ENCODE data around the gene TNS3.
"Not testable (repeated sequence)": the region's sequence is repeated elsewhere in the genome, so short reads cannot be mapped to it uniquely, and the experiment has no call there.

TNS3 gene

DNA sequence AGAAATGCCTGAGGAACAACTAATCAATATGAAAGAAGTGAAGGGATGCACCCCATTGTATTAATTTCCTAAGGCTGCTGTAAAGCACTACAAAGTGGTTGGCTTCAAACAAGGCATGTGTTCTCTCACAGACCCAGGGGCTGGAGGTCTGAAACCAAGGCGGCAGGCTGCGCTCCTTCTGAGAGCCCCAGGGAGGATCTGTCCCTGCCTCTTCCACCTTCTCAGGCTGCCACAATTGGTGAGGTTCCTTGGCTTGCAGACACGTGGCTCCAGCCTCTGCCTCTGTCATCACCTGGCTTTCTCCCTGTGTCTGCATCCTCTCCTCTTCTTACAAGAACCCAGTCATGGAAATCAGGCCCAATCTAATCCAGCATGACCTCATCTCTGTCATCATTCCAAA is 110.1 kb downstream of the TNS3 start:
- Histone ChIP-seq H3K4me1 (ENCODE audit: control insufficient read depth, low read depth, low read length) (peaks cover 14% of the 10 kb centered on the region), H3K4me3 (ENCODE audit: low read length) (no peak overlapping the region), H3K27ac (ENCODE audit: low read length) (no peak overlapping the region)

DNA sequence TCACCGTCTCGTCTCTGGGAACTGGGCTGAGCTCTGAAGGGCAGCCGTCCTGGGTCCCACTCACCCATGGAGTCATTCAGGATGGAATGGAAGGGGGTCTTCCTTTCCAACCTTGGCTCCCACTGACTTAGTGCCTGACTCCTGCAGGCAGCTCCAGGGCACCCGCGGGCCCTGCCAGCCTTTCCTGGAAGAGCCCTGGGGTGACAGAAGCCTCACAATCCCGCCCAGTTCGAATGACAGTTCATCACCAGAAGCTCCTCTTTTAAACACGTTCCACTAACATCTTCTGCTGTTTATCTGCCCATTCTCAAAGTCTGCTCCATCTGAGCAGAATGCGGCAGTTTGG is 110.6 kb downstream of the TNS3 start:
- no peak overlapping the region for H3K27ac ChIP-seq (ENCODE audit: low read length)
- H3K9me3 ChIP-seq (ENCODE audit: control insufficient read depth, low read depth, low read length): no peaks in the 10 kb centered on the region
- peaks cover 14% of the 10 kb centered on the region for H3K4me1 ChIP-seq (ENCODE audit: control insufficient read depth, low read depth, low read length)
- H3K27me3 ChIP-seq (ENCODE audit: control insufficient read depth, insufficient read depth, low read length): no peaks in the 10 kb centered on the region
- H3K4me3 ChIP-seq (ENCODE audit: low read length): no peak overlapping the region
- H3K9ac ChIP-seq (ENCODE audit: low read length): no peak overlapping the region
- no peaks in the 10 kb centered on the region for H3K36me3 ChIP-seq (ENCODE audit: control insufficient read depth, low read depth, low read length)

More for the DNA sequence above, 110.1 kb downstream of the TNS3 start:
- H3K36me3 ChIP-seq (ENCODE audit: control insufficient read depth, low read depth, low read length): no peaks in the 10 kb centered on the region
- H3K9me3 ChIP-seq (ENCODE audit: control insufficient read depth, low read depth, low read length): no peaks in the 10 kb centered on the region
- no peak overlapping the region for H3K9ac ChIP-seq (ENCODE audit: low read length)
- no peaks in the 10 kb centered on the region for H3K27me3 ChIP-seq (ENCODE audit: control insufficient read depth, insufficient read depth, low read length)

- no peaks in the 10 kb centered on the region for H3K36me3 ChIP-seq (ENCODE audit: control insufficient read depth, low read depth, low read length)
- H3K4me3 ChIP-seq (ENCODE audit: low read length): no peak overlapping the region
- H3K27me3 ChIP-seq (ENCODE audit: control insufficient read depth, insufficient read depth, low read length): no peaks in the 10 kb centered on the region
- no peaks in the 10 kb centered on the region for H3K9me3 ChIP-seq (ENCODE audit: control insufficient read depth, low read depth, low read length)
- H3K4me1 ChIP-seq (ENCODE audit: control insufficient read depth, low read depth, low read length): peaks cover 14% of the 10 kb centered on the region
- no peak overlapping the region for H3K9ac ChIP-seq (ENCODE audit: low read length)
- no peak overlapping the region for H3K27ac ChIP-seq (ENCODE audit: low read length)
These were observed 111.1 kb downstream of the TNS3 start for GRCh38 chr7:47470567-47471357.

DNA sequence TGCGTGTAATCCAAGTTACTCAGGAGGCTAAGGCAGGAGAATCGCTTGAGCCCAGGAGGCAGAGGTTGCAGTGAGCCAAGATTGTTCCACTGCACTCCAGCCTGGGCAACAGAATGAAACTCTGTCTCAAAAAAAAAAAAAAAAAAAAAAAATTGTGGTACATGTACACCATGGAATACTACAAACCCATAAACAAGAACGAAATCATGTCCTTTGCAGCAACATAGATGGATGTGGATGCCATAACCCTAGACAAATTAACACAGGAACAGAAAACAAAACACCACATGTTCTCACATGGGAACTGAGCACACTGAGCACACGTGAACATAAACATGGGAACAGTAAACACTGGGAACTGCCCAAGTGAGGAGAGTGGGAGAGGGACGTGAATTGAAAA is 112.1 kb downstream of the TNS3 start:
- H3K27me3 ChIP-seq (ENCODE audit: control insufficient read depth, insufficient read depth, low read length); H3K9me3 ChIP-seq (ENCODE audit: control insufficient read depth, low read depth, low read length); H3K9ac ChIP-seq (ENCODE audit: low read length); H3K36me3 ChIP-seq (ENCODE audit: control insufficient read depth, low read depth, low read length); H3K4me3 ChIP-seq (ENCODE audit: low read length); H3K27ac ChIP-seq (ENCODE audit: low read length): not testable (repeated sequence)
- H3K4me1 ChIP-seq (ENCODE audit: control insufficient read depth, low read depth, low read length): peaks cover 14% of the 10 kb centered on the region

DNA sequence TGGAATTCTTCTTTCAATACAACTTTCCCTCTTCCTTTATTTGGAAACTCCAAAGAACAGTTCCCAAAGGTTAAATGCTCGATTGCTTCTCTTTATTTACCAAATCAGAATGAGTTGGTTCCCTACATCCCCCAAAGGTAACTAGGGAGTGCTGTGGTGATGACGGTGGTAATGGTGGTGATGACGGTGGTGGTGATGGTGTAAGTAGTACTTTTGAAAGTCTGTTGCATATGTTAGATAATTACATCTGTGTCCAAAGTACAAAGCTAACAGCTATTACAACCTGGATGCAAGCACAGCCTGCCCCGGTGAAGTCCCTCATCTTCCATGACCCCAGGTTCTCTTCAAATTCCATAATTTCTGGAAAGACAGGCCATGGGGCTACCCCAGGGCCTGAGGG is 115.1 kb downstream of the TNS3 start:
- Histone ChIP-seq H3K27me3 (ENCODE audit: control insufficient read depth, insufficient read depth, low read length) (no peaks in the 10 kb centered on the region), H3K9me3 (ENCODE audit: control insufficient read depth, low read depth, low read length) (no peaks in the 10 kb centered on the region), H3K27ac (ENCODE audit: low read length) (no peak overlapping the region), H3K4me1 (ENCODE audit: control insufficient read depth, low read depth, low read length) (peaks cover 14% of the 10 kb centered on the region), H3K36me3 (ENCODE audit: control insufficient read depth, low read depth, low read length) (no peaks in the 10 kb centered on the region), H3K4me3 (ENCODE audit: low read length) (no peak overlapping the region), H3K9ac (ENCODE audit: low read length) (no peak overlapping the region)

DNA sequence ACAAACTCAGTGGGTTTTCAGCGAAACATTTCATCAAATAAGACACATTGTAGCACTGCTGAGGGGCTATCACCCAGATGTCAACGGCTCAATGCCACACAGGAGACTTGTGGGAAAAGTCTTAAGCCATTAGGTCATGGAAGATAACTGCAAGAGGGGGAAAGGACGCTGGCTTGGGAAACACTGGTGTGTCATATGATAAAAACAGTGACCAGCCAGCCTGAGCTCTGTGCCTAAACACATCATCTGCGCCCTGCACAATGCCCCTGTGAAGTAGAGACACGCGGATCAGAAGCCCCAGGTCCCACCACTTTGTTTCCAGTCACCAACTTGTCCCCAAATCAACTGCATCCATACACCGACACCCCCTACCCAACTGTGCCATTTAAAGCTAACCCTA is 116.7 kb downstream of the TNS3 start:
- Histone ChIP-seq H3K9ac (ENCODE audit: low read length) (no peak overlapping the region), H3K4me3 (ENCODE audit: low read length) (no peak overlapping the region), H3K27ac (ENCODE audit: low read length) (no peak overlapping the region), H3K4me1 (ENCODE audit: control insufficient read depth, low read depth, low read length) (no peaks in the 10 kb centered on the region), H3K9me3 (ENCODE audit: control insufficient read depth, low read depth, low read length) (no peaks in the 10 kb centered on the region), H3K36me3 (ENCODE audit: control insufficient read depth, low read depth, low read length) (no peaks in the 10 kb centered on the region), H3K27me3 (ENCODE audit: control insufficient read depth, insufficient read depth, low read length) (no peaks in the 10 kb centered on the region)

- Histone ChIP-seq H3K4me3 (ENCODE audit: low read length) (no peak overlapping the region), H3K9ac (ENCODE audit: low read length) (no peak overlapping the region), H3K27ac (ENCODE audit: low read length) (no peak overlapping the region), H3K9me3 (ENCODE audit: control insufficient read depth, low read depth, low read length) (no peaks in the 10 kb centered on the region), H3K4me1 (ENCODE audit: control insufficient read depth, low read depth, low read length) (no peaks in the 10 kb centered on the region), H3K36me3 (ENCODE audit: control insufficient read depth, low read depth, low read length) (no peaks in the 10 kb centered on the region), H3K27me3 (ENCODE audit: control insufficient read depth, insufficient read depth, low read length) (no peaks in the 10 kb centered on the region)
These were observed 117.6 kb downstream of the TNS3 start for GRCh38 chr7:47464266-47464665.

DNA sequence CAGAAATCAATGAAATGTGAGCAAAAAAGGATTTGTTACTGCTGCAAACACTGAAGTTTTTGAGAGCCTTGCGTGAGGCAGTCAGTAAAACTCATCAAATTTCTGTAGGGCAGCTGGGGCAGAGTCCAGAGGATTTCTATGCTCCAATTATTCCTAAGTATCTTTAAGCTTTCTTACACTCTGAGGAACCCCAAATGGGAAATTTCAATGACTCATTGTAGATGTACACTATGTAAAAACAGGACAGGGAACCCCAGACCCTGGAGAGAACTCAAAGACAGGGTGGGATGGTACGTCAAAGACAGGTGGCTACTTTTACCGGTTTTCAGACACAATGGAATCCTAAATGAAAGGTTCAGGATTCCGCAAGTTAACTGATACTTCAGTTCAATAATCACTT is 120.2 kb downstream of the TNS3 start:
- Histone ChIP-seq H3K36me3 (ENCODE audit: control insufficient read depth, low read depth, low read length) (no peaks in the 10 kb centered on the region), H3K27me3 (ENCODE audit: control insufficient read depth, insufficient read depth, low read length) (no peaks in the 10 kb centered on the region), H3K27ac (ENCODE audit: low read length) (no peak overlapping the region), H3K4me3 (ENCODE audit: low read length) (no peak overlapping the region), H3K9ac (ENCODE audit: low read length) (no peak overlapping the region), H3K4me1 (ENCODE audit: control insufficient read depth, low read depth, low read length) (no peaks in the 10 kb centered on the region), H3K9me3 (ENCODE audit: control insufficient read depth, low read depth, low read length) (no peaks in the 10 kb centered on the region)

- Histone ChIP-seq H3K4me1 (ENCODE audit: control insufficient read depth, low read depth, low read length) (no peaks in the 10 kb centered on the region), H3K4me3 (ENCODE audit: low read length) (no peak overlapping the region), H3K27me3 (ENCODE audit: control insufficient read depth, insufficient read depth, low read length) (no peaks in the 10 kb centered on the region), H3K27ac (ENCODE audit: low read length) (no peak overlapping the region), H3K36me3 (ENCODE audit: control insufficient read depth, low read depth, low read length) (no peaks in the 10 kb centered on the region), H3K9me3 (ENCODE audit: control insufficient read depth, low read depth, low read length) (no peaks in the 10 kb centered on the region), H3K9ac (ENCODE audit: low read length) (no peak overlapping the region)
These were observed 120.8 kb downstream of the TNS3 start for GRCh38 chr7:47461161-47461560.

DNA sequence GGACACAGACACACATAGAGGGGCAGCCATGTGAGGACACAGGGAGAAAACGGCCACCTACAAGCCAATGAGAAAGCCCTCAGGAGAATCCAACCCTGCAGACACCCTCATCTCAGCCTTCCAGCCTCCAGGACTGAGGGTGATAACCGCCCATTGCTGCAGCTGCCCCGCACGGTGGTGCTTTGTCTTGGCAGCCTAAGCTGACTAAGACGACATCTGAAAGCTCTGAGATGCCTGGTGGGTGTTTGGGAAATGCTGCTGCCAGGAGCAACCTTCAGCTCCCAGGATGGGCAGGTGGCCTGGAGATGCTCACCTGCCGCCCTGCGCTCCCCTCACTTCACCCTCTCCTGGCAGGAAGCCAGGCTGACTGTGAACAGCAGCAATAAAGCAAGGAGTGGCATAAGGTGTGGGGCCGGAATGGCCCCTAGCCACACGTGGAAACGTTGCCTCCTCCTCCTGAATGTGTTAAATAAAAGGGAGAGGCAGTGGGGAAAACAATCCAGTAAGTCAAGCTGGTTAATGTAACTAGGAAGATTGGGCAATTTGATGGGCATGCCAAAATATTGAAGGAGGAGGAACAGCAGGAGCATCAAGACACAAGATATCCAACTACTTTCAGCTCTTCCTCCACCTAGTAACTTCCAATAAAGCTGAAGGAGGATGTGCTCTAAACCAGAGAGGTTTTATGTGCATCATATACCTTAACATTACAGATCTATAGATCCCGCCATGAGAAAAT is 121.5 kb downstream of the TNS3 start:
- H3K36me3 ChIP-seq (ENCODE audit: control insufficient read depth, low read depth, low read length): no peaks in the 10 kb centered on the region

DNA sequence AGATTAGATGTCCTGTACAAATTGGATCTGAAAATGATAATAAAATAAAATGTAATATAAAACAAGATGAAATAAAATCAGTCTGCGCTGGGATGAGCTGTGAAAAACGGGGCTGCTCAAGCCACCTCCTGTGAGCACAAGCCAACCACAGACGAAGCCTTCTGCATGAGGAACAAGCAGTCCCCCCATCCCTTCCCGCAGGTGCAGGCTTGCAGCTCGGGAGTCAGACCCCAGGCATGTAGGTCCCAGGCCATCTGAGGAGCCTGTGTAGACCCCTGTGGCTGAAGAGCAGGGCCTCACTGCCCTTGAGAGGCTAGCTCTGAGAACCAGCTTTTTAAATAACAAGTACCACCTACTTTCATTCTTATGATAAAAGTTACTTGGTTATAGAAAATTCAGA is 123.4 kb downstream of the TNS3 start:
- H3K36me3 ChIP-seq (ENCODE audit: control insufficient read depth, low read depth, low read length): no peaks in the 10 kb centered on the region
- no peak overlapping the region for H3K9ac ChIP-seq (ENCODE audit: low read length)
- H3K9me3 ChIP-seq (ENCODE audit: control insufficient read depth, low read depth, low read length): no peaks in the 10 kb centered on the region
- peaks cover 7% of the 10 kb centered on the region for H3K4me1 ChIP-seq (ENCODE audit: control insufficient read depth, low read depth, low read length)
- no peak overlapping the region for H3K27ac ChIP-seq (ENCODE audit: low read length)
- no peaks in the 10 kb centered on the region for H3K27me3 ChIP-seq (ENCODE audit: control insufficient read depth, insufficient read depth, low read length)
- no peak overlapping the region for H3K4me3 ChIP-seq (ENCODE audit: low read length)

More for the DNA sequence above, 121.5 kb downstream of the TNS3 start:
- H3K27me3 ChIP-seq (ENCODE audit: control insufficient read depth, insufficient read depth, low read length): no peaks in the 10 kb centered on the region
- H3K9me3 ChIP-seq (ENCODE audit: control insufficient read depth, low read depth, low read length): no peaks in the 10 kb centered on the region
- no peak overlapping the region for H3K9ac ChIP-seq (ENCODE audit: low read length)
- H3K4me1 ChIP-seq (ENCODE audit: control insufficient read depth, low read depth, low read length): no peaks in the 10 kb centered on the region
- H3K4me3 ChIP-seq (ENCODE audit: low read length): no peak overlapping the region
- no peak overlapping the region for H3K27ac ChIP-seq (ENCODE audit: low read length)

DNA sequence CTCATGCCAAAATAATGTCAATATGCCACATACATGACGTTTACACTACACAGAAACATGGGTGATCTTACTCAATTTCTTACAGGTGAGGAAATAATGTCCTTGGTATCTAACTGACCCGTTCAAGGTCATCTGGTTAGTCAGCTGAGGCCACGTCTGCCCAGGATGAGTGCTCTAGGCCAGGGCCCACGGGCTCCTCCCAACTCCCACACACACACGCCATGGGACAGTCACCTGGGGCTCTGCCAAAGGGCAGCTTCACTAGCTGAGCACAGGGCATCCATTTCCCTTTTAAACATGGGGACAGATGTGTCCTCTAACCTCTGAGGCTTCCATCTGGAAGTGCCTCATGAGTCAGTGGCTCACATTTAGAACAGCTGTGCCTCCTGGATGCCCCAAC is 123.9 kb downstream of the TNS3 start:
- H3K9me3 ChIP-seq (ENCODE audit: control insufficient read depth, low read depth, low read length): no peaks in the 10 kb centered on the region
- no peak overlapping the region for H3K9ac ChIP-seq (ENCODE audit: low read length)
- H3K27me3 ChIP-seq (ENCODE audit: control insufficient read depth, insufficient read depth, low read length): no peaks in the 10 kb centered on the region
- no peaks in the 10 kb centered on the region for H3K36me3 ChIP-seq (ENCODE audit: control insufficient read depth, low read depth, low read length)
- no peak overlapping the region for H3K4me3 ChIP-seq (ENCODE audit: low read length)
- H3K4me1 ChIP-seq (ENCODE audit: control insufficient read depth, low read depth, low read length): peaks cover 8% of the 10 kb centered on the region
- H3K27ac ChIP-seq (ENCODE audit: low read length): no peak overlapping the region
